Measurements from ENCODE around the gene CRLF1. TPM values are rescaled to one million over a fixed set of nuclear protein-coding genes. Genes with fewer than 3 reads are reported as not detected.

Gene CRLF1
- total RNA-seq, 1 donor from 2014 or later: 6.0 TPM

DNA sequence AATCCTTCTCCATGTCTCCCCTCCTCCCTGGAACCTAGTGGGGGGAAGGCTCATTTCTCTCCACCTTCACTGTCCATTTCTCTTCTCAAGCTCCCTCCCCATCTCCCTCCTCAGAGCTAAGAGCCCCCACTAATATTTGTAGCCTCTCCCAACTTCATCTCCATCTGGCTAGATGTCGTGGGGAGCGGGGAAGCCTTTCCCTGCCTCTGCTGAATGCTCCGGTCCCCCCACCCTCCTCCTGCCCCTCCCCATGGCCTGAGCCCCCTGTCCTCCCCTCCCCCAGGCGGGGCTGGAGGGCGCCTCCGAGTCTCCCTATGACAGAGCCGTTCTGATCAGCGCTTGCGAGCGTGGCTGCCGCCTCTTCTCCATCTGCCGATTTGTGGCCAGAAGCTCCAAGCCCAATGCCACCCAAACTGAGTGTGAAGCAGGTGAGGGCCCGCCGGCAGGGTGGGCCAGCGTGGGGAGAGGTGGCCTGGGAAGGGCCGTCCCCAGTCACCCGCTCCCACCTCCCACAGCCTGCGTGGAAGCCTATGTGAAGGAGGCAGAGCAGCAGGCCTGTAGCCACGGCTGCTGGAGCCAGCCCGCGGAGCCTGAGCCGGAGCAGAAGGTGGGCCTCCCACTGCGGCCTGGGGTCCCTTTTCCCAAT, 7.1 kb upstream of the CRLF1 start:
- no peak for DNase-seq (ENCODE audit: low spot score, unreplicated experiment)
- Mint-ChIP-seq H3K9me3 (ENCODE audit: low read depth) (peaks cover 4% of the 10 kb centered on the region), H3K36me3 (ENCODE audit: insufficient read depth) (no peaks in the 10 kb centered on the region), H3K4me3 (ENCODE audit: low read depth) (peak overlapping the region; percentile 56), H3K27me3 (peaks cover 59% of the 10 kb centered on the region), H3K27ac (no peak overlapping the region), H3K4me1 (ENCODE audit: low read depth) (peaks cover 22% of the 10 kb centered on the region)
- TF ChIP-seq, protein P1, sequence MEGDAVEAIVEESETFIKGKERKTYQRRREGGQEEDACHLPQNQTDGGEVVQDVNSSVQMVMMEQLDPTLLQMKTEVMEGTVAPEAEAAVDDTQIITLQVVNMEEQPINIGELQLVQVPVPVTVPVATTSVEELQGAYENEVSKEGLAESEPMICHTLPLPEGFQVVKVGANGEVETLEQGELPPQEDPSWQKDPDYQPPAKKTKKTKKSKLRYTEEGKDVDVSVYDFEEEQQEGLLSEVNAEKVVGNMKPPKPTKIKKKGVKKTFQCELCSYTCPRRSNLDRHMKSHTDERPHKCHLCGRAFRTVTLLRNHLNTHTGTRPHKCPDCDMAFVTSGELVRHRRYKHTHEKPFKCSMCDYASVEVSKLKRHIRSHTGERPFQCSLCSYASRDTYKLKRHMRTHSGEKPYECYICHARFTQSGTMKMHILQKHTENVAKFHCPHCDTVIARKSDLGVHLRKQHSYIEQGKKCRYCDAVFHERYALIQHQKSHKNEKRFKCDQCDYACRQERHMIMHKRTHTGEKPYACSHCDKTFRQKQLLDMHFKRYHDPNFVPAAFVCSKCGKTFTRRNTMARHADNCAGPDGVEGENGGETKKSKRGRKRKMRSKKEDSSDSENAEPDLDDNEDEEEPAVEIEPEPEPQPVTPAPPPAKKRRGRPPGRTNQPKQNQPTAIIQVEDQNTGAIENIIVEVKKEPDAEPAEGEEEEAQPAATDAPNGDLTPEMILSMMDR (IDR thresholded peaks at IDR 0.05; ENCODE audit: unreplicated experiment): no peak

DNA sequence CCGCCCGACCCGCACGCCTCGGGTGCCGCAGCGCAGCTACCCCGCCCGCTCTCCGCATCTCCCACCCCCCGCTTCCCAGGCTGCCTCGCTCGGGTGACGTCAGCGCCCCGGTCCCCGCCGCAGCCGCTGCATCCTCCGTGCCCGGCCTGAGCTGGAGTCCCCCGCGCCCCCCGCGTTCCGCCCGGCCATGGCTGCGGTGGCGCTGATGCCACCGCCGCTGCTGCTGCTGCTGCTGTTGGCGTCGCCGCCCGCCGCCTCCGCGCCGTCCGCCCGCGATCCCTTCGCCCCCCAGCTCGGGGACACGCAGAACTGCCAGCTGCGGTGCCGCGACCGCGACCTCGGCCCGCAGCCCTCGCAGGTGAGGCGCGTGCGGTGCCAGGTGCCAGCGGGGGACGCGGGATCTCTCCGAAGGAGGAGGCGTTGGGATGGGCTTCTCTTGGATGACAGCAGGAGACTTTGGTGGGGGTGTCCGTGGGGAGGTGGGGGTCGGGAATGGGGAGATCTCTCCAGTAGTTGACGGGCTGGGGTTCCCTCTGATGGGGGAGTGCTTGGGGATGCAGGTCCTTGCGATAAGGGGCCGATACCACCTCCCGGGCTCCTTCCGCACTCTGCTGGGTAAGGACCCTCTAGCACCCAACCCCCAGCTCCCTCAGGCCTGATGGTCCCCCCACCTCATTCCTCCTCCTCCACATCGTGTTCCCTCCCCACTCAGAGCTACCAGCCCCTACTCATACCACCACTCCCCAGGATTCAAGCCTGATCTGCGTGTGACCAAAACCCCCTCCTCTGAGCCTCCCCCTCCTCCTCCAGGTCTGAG, 6.4 kb upstream of the CRLF1 start, which contains the start of gene TMEM59L:
TMEM59L (plus strand) TSS at position 99 of the 817 bp plus-strand sequence; CDS start at position 188, 89 bp downstream.
- peak within 1 kb of the TSS; percentile 62 for H3K27ac Mint-ChIP-seq
- peaks cover 24% of the 10 kb centered on the region for H3K4me1 Mint-ChIP-seq (ENCODE audit: low read depth)
- DNase-seq (ENCODE audit: low spot score, unreplicated experiment): no peak
- H3K9me3 Mint-ChIP-seq (ENCODE audit: low read depth): peaks cover 4% of the 10 kb centered on the region
- H3K36me3 Mint-ChIP-seq (ENCODE audit: insufficient read depth): no peaks in the 10 kb centered on the region
- TF ChIP-seq, protein P1 (IDR thresholded peaks at IDR 0.05; ENCODE audit: unreplicated experiment): no peak
- H3K27me3 Mint-ChIP-seq: peaks cover 67% of the 10 kb centered on the region
- peak within 1 kb of the TSS; percentile 63 for H3K4me3 Mint-ChIP-seq (ENCODE audit: low read depth)

GRCh38 chr19:18612051-18612771, 5.6 kb upstream of the CRLF1 start:
- no peak for DNase-seq (ENCODE audit: low spot score, unreplicated experiment)
- H3K27me3 Mint-ChIP-seq: peaks cover 67% of the 10 kb centered on the region
- TF ChIP-seq, protein P1 (IDR thresholded peaks at IDR 0.05; ENCODE audit: unreplicated experiment): no peak
- peaks cover 24% of the 10 kb centered on the region for H3K4me1 Mint-ChIP-seq (ENCODE audit: low read depth)
- H3K36me3 Mint-ChIP-seq (ENCODE audit: insufficient read depth): no peaks in the 10 kb centered on the region
- H3K9me3 Mint-ChIP-seq (ENCODE audit: low read depth): no peaks in the 10 kb centered on the region
- H3K27ac Mint-ChIP-seq: peak overlapping the region; percentile 62
- peak overlapping the region; percentile 63 for H3K4me3 Mint-ChIP-seq (ENCODE audit: low read depth)

GRCh38 chr19:18611327-18612050, 4.9 kb upstream of the CRLF1 start:
- Mint-ChIP-seq H3K9me3 (ENCODE audit: low read depth) (no peaks in the 10 kb centered on the region), H3K36me3 (ENCODE audit: insufficient read depth) (no peaks in the 10 kb centered on the region), H3K4me1 (ENCODE audit: low read depth) (peaks cover 24% of the 10 kb centered on the region), H3K27me3 (peaks cover 70% of the 10 kb centered on the region), H3K4me3 (ENCODE audit: low read depth) (peak overlapping the region; percentile 62), H3K27ac (peak overlapping the region; percentile 62)
- TF ChIP-seq, protein P1 (IDR thresholded peaks at IDR 0.05; ENCODE audit: unreplicated experiment): no peak
- DNase-seq (ENCODE audit: low spot score, unreplicated experiment): no peak
